WTC11 (cell line): Measurements from ENCODE around the gene STAB2. TPM values are rescaled to one million over a fixed set of nuclear protein-coding genes. Genes with fewer than 3 reads are reported as not detected.

Experiments
- ATAC-seq: fragments of 200-7000 bp; cut with Tn5 transposase; 2 replicates; pipeline ENCODE4 v1.10.0; 2021; ENCODE audit warnings: mild to moderate bottlenecking, moderate library complexity
- CTCF ChIA-PET: fragments of 300-600 bp; sonication (Branson Sonifier 250); formaldehyde crosslinking; loops from one replicate; lab custom pipeline; 2021; ENCODE audit warnings: antibody characterized with exemption; lab: Charles Lee
- POLR2A ChIA-PET: fragments of 350-600 bp; sonication (Branson Sonifier 250); formaldehyde crosslinking; loops from one replicate; lab custom pipeline; 2021; ENCODE audit warnings: antibody characterized with exemption; lab: Charles Lee
- DNase-seq: peaks from one replicate; pipeline ENCODE4 v3.0.0; 2021; ENCODE audit warnings: low spot score
- H3K27ac Mint-ChIP-seq: 2 replicates; pipeline ENCODE4 v1.8.0; 2021; ENCODE audit warnings: mixed read lengths
- H3K27me3 Mint-ChIP-seq: 2 replicates; pipeline ENCODE4 v1.8.0; 2021; ENCODE audit warnings: low read depth, mild to moderate bottlenecking, moderate library complexity, mixed read lengths
- H3K36me3 Mint-ChIP-seq: 2 replicates; pipeline ENCODE4 v1.8.0; 2021; ENCODE audit warnings: mixed read lengths
- H3K4me1 Mint-ChIP-seq: 2 replicates; pipeline ENCODE4 v1.8.0; 2022; ENCODE audit warnings: mixed read lengths
- H3K4me3 Mint-ChIP-seq: 2 replicates; pipeline ENCODE4 v1.8.0; 2021; ENCODE audit warnings: mild to moderate bottlenecking, moderate library complexity, mixed read lengths
- H3K9me3 Mint-ChIP-seq: 2 replicates; pipeline ENCODE4 v1.8.0; 2021; ENCODE audit warnings: mixed read lengths
- NR1H2 ChIP-seq: sonication (generic); formaldehyde crosslinking; IDR thresholded peaks from 2 replicates; pipeline ENCODE4 v1.9.0; 2021; ENCODE audit warnings: mild to moderate bottlenecking, moderate library complexity, missing genetic modification reagents
- TCF7 ChIP-seq: sonication (generic); formaldehyde crosslinking; IDR thresholded peaks from 2 replicates; pipeline ENCODE4 v1.8.0; 2022; ENCODE audit warnings: mild to moderate bottlenecking, low read depth, missing genetic modification reagents, moderate library complexity
- ZBTB21 ChIP-seq: sonication (generic); formaldehyde crosslinking; IDR thresholded peaks from 2 replicates; pipeline ENCODE4 v1.8.1; 2023; ENCODE audit warnings: mild to moderate bottlenecking, missing genetic modification reagents, borderline replicate concordance
- ZNF138 ChIP-seq: sonication (generic); formaldehyde crosslinking; conservative IDR thresholded peaks from 2 replicates; pipeline ENCODE4 v1.8.1; 2022; ENCODE audit warnings: mild to moderate bottlenecking, moderate library complexity, missing genetic modification reagents
- ZNF219 ChIP-seq: sonication (generic); formaldehyde crosslinking; IDR thresholded peaks from 2 replicates; pipeline ENCODE4 v1.8.0; 2023; ENCODE audit warnings: missing genetic modification reagents, mild to moderate bottlenecking, borderline replicate concordance
- ZNF232 ChIP-seq: sonication (generic); formaldehyde crosslinking; IDR thresholded peaks from 2 replicates; pipeline ENCODE4 v1.8.0; 2022; ENCODE audit warnings: mild to moderate bottlenecking, missing genetic modification reagents
- ZNF281 ChIP-seq: sonication (generic); formaldehyde crosslinking; IDR thresholded peaks from 2 replicates; pipeline ENCODE4 v1.8.0; 2023; ENCODE audit warnings: mild to moderate bottlenecking, missing genetic modification reagents
- ZNF512 ChIP-seq: sonication (generic); formaldehyde crosslinking; IDR thresholded peaks from 2 replicates; pipeline ENCODE4 v1.8.1; 2022; ENCODE audit warnings: missing genetic modification reagents, borderline replicate concordance
- ZNF532 ChIP-seq: fragments of 250-450 bp; sonication (Bioruptor Pico); IDR thresholded peaks from 2 replicates; pipeline ENCODE4 v1.9.0; 2021; ENCODE audit warnings: mild to moderate bottlenecking, borderline replicate concordance
- total RNA-seq: library from RNA; stranded (reverse); gene quantifications from 3 replicates; pipeline ENCODE4 v1.2.3, GENCODE V29; 2021
- TF ChIP-seq, protein P1 (sequence below): sonication (generic); formaldehyde crosslinking; IDR thresholded peaks from 2 replicates; pipeline ENCODE4 v1.8.1; 2023; ENCODE audit warnings: mild to moderate bottlenecking, missing genetic modification reagents, moderate library complexity
- TF ChIP-seq, protein P2 (sequence below): sonication (generic); formaldehyde crosslinking; IDR thresholded peaks from 2 replicates; pipeline ENCODE4 v1.8.1; 2023; ENCODE audit warnings: mild to moderate bottlenecking, missing genetic modification reagents, borderline replicate concordance

The STAB2 gene
- total RNA-seq, 1 experiment from 2014 or later, result 0.48 TPM

DNA sequence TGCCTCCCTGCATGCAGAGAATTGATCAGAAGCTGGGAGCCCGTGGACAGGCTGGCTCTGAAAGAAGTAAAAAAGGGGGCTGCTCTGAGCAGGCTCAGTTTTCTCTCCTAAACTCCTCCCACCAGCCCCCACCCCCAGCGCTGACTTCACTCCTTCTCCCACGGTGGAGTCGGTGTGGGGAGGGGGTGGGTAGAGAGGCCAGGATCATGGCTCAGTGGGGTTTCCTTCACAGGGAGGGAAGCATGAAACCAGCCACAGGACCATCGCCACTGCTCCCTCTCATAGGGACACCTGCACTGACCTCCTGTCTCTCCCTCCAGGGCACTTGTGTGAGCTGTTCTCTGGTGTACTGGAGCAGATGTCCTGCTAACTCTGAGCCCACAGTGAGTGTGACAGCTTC is 78.9 kb downstream of the STAB2 start (continued):
- no peak for TF ChIP-seq ZNF219 (CRISPR knock-in tag)
- no peak for TF ChIP-seq ZNF281 (CRISPR knock-in tag)
- no peak for TF ChIP-seq ZBTB21 (CRISPR knock-in tag)
- TF ChIP-seq TCF7 (CRISPR knock-in tag), result no peak
- no peak for TF ChIP-seq NR1H2 (CRISPR knock-in tag)

DNA sequence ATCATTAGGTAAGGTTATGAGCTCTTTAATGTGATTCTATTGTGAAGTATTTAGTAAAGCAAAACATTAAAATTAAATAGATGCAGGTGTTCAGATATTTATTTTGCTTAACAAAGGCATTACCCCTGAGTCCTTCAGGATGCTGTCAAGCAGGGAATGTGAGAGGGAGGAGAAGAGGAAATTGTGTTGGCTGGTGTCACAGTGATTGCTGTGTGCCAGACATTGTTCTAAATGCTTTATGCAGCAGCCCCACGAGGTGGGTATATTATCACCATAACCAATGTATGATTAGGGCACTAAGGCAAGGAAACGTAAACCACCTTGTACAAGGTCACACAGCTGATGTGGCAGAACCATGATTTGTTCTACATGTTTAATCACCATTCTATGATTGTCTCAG is 80.1 kb downstream of the STAB2 start:
- no peak overlapping the region for H3K27ac Mint-ChIP-seq
- peaks cover 38% of the 10 kb centered on the region for H3K4me1 Mint-ChIP-seq
- H3K27me3 Mint-ChIP-seq, result no peaks in the 10 kb centered on the region; the same call in 1 of the 2 replicates
- DNase-seq, result no peak
- no peak for ATAC-seq
- ChIA-PET CTCF (interaction anchor here (2.0 kb wide), 1 partner anchor 36 kb away, joined by 4 read pairs; no protein-coding TSS in a partner anchor), POLR2A (no interaction called here)
- TF ChIP-seq, protein P1, sequence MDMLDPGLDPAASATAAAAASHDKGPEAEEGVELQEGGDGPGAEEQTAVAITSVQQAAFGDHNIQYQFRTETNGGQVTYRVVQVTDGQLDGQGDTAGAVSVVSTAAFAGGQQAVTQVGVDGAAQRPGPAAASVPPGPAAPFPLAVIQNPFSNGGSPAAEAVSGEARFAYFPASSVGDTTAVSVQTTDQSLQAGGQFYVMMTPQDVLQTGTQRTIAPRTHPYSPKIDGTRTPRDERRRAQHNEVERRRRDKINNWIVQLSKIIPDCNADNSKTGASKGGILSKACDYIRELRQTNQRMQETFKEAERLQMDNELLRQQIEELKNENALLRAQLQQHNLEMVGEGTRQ (CRISPR knock-in tag), result no peak
- TF ChIP-seq ZNF138 (CRISPR knock-in tag) (no peak), ZNF232 (CRISPR knock-in tag) (no peak), ZNF532 (CRISPR knock-in tag) (no peak), ZNF512 (CRISPR knock-in tag) (no peak)
- TF ChIP-seq, protein P2, sequence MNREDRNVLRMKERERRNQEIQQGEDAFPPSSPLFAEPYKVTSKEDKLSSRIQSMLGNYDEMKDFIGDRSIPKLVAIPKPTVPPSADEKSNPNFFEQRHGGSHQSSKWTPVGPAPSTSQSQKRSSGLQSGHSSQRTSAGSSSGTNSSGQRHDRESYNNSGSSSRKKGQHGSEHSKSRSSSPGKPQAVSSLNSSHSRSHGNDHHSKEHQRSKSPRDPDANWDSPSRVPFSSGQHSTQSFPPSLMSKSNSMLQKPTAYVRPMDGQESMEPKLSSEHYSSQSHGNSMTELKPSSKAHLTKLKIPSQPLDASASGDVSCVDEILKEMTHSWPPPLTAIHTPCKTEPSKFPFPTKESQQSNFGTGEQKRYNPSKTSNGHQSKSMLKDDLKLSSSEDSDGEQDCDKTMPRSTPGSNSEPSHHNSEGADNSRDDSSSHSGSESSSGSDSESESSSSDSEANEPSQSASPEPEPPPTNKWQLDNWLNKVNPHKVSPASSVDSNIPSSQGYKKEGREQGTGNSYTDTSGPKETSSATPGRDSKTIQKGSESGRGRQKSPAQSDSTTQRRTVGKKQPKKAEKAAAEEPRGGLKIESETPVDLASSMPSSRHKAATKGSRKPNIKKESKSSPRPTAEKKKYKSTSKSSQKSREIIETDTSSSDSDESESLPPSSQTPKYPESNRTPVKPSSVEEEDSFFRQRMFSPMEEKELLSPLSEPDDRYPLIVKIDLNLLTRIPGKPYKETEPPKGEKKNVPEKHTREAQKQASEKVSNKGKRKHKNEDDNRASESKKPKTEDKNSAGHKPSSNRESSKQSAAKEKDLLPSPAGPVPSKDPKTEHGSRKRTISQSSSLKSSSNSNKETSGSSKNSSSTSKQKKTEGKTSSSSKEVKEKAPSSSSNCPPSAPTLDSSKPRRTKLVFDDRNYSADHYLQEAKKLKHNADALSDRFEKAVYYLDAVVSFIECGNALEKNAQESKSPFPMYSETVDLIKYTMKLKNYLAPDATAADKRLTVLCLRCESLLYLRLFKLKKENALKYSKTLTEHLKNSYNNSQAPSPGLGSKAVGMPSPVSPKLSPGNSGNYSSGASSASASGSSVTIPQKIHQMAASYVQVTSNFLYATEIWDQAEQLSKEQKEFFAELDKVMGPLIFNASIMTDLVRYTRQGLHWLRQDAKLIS (CRISPR knock-in tag), result no peak
- no peak overlapping the region for H3K4me3 Mint-ChIP-seq
- H3K36me3 Mint-ChIP-seq, result no peaks in the 10 kb centered on the region
- H3K9me3 Mint-ChIP-seq, result no peaks in the 10 kb centered on the region
